GM06990 (cell line): ENCODE measurements around the gene EBF3.

Experiments
- DNase-seq: peaks from one replicate; pipeline ENCODE4 v3.0.0-alpha.2; 2011; ENCODE audit not compliant: insufficient read length; ENCODE audit errors: extremely low read depth
- H3K27me3 ChIP-seq: replicated peaks from 2 replicates; pipeline ENCODE4 v1.6.0; 2011; ENCODE audit warnings: low read length; ENCODE audit not compliant: control insufficient read depth, insufficient read depth
- H3K36me3 ChIP-seq: 2 replicates; pipeline ENCODE4 v1.5.1; 2011; ENCODE audit warnings: low read length; ENCODE audit not compliant: control insufficient read depth, insufficient read depth
- H3K4me3 ChIP-seq: replicated peaks from 2 replicates; pipeline ENCODE4 v1.5.1; 2011; ENCODE audit warnings: low read depth, mild to moderate bottlenecking, control low read depth, low read length
- CTCF ChIP-seq: IDR thresholded peaks from 2 replicates; pipeline ENCODE4 v1.5.1; 2011; ENCODE audit warnings: low read length, control low read depth, mild to moderate bottlenecking, inconsistent platforms; ENCODE audit not compliant: insufficient read depth, poor library complexity, severe bottlenecking

EBF3 gene

GRCh38 chr10:129962872-129963640 is 1.0 kb downstream of the EBF3 start:
- TF ChIP-seq CTCF = no peak
- no peak for DNase-seq
- Histone ChIP-seq H3K4me3 (no peak overlapping the region), H3K27me3 (no peaks in the 10 kb centered on the region; the same call in none of the 2 replicates), H3K36me3 (no peaks in the 10 kb centered on the region)

- no peak for TF ChIP-seq CTCF
- no peaks in the 10 kb centered on the region; the same call in none of the 2 replicates for H3K27me3 ChIP-seq
Observed at GRCh38 chr10:129962031-129962871, 1.8 kb downstream of the EBF3 start.

GRCh38 chr10:129961157-129961701 is 2.8 kb downstream of the EBF3 start:
- no peak for DNase-seq
- no peak for TF ChIP-seq CTCF
- Histone ChIP-seq H3K27me3 (no peaks in the 10 kb centered on the region; the same call in 1 of the 2 replicates), H3K36me3 (no peaks in the 10 kb centered on the region), H3K4me3 (no peak overlapping the region)

More at GRCh38 chr10:129962031-129962871, 1.8 kb downstream of the EBF3 start:
- Histone ChIP-seq H3K4me3 (no peak overlapping the region), H3K36me3 (no peaks in the 10 kb centered on the region)
- no peak for DNase-seq

- DNase-seq = no peak
- Histone ChIP-seq H3K4me3 (no peak overlapping the region), H3K27me3 (no peaks in the 10 kb centered on the region; the same call in 1 of the 2 replicates), H3K36me3 (no peaks in the 10 kb centered on the region)
- TF ChIP-seq CTCF = no peak
Observed at GRCh38 chr10:129960481-129961156, 3.5 kb downstream of the EBF3 start.

- H3K36me3 ChIP-seq = no peaks in the 10 kb centered on the region
Observed at GRCh38 chr10:129959544-129960480, 4.3 kb downstream of the EBF3 start.

More at GRCh38 chr10:129959544-129960480, 4.3 kb downstream of the EBF3 start:
- Histone ChIP-seq H3K4me3 (no peak overlapping the region), H3K27me3 (no peaks in the 10 kb centered on the region; the same call in 1 of the 2 replicates)
- no peak for TF ChIP-seq CTCF
- no peak for DNase-seq
